GF-D8 (cell line): ENCODE results near the gene ANKH.

Source experiments
- DNase-seq: peaks from one replicate; lab custom pipeline; 2025; lab: John Stamatoyannopoulos, UW

The ANKH gene

GRCh38 chr5:14663734-14664269 is 207.8 kb downstream of the ANKH start:
- DNase-seq, result no peak

- DNase-seq, result no peak
Observed at GRCh38 chr5:14662721-14663260, 208.8 kb downstream of the ANKH start.

GRCh38 chr5:14660833-14661232 is 210.7 kb downstream of the ANKH start:
- DNase-seq, result no peak

- no peak for DNase-seq
Observed at GRCh38 chr5:14659821-14660607, 211.6 kb downstream of the ANKH start.

GRCh38 chr5:14656898-14657297 is 214.7 kb downstream of the ANKH start:
- DNase-seq, result no peak

- DNase-seq, result no peak
Observed at GRCh38 chr5:14655146-14655741, 216.3 kb downstream of the ANKH start.
